ENCODE data around the gene NXNL1. TPM values are rescaled to one million over a fixed set of nuclear protein-coding genes. Genes with fewer than 3 reads are reported as not detected.

The NXNL1 gene
- total and polyA plus RNA-seq, 2 of the 13 experiments (the other 11 are each of a cell fraction or from before 2014, with no cell fraction given), result not detected

DNA sequence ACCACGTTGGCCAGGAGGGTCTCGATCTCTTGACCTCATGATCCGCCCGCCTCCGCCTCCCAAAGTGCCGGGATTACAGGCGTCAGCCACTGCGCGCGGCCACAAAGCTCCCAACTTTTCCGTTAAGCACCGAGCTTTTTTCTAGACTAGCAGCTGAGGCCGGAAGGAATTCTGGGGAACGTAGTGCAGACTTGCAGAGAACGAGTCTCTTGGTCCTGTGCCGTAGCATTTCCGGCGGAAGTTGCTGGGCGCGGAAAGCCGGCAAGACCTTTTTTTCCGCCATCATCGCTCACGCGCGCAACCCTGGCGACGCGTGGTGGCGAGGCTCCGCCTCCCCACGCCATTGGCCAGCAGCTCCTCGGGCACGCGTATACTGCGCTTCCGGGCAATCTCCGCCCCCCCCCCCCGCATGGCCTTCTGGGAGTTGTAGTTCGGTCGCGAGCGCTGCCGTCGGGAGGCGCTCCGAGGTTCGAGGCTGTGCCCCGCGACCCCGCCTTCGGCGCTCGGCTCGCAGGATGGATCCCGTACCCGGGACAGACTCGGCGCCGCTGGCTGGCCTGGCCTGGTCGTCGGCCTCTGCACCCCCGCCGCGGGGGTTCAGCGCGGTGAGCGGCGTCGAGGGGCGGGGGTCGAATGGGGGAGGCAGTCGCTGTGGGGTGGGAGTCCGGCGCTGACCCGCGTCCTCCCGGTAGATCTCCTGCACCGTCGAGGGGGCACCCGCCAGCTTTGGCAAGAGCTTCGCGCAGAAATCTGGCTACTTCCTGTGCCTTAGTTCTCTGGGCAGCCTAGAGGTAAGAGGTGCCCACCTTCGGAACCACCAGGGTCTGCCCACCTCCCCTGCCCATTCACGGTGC is 40.9 kb downstream of the NXNL1 start, which contains the start of gene MVB12A (continued):
- TF ChIP-seq ZNF687 (CRISPR knock-in tag; IDR thresholded peaks at IDR 0.05) (peak; percentile 81), NR2C2 (CRISPR knock-in tag; IDR thresholded peaks at IDR 0.05; ENCODE audit: borderline replicate concordance) (peak; percentile 87), ZNF101 (CRISPR knock-in tag; IDR thresholded peaks at IDR 0.05; ENCODE audit: borderline replicate concordance, low read depth) (no peak), THYN1 (CRISPR knock-in tag; IDR thresholded peaks at IDR 0.05; ENCODE audit: borderline replicate concordance, low read depth) (no peak), DPF2 (CRISPR knock-in tag; IDR thresholded peaks at IDR 0.05; ENCODE audit: borderline replicate concordance, low read depth) (no peak), HOXD1 (CRISPR knock-in tag; IDR thresholded peaks at IDR 0.05) (peak; percentile 83), ZNF747 (CRISPR knock-in tag; IDR thresholded peaks at IDR 0.05; ENCODE audit: borderline replicate concordance) (no peak; the same call in 1 of the 2 replicates), ZNF281 (CRISPR knock-in tag; IDR thresholded peaks at IDR 0.05; ENCODE audit: borderline replicate concordance) (no peak), ZBTB46 (CRISPR knock-in tag; IDR thresholded peaks at IDR 0.05; ENCODE audit: borderline replicate concordance) (peak; percentile 76; the same call in 1 of the 2 replicates), TAF1 (CRISPR knock-in tag; IDR thresholded peaks at IDR 0.05) (peak; percentile 59), ZNF251 (CRISPR knock-in tag; IDR thresholded peaks at IDR 0.05) (no peak), RBAK (CRISPR knock-in tag; IDR thresholded peaks at IDR 0.05) (no peak), ZBTB21 (CRISPR knock-in tag; IDR thresholded peaks at IDR 0.05) (peak; percentile 77), SP4 (CRISPR knock-in tag; IDR thresholded peaks at IDR 0.05) (peak; percentile 81)
- TF ChIP-seq, protein P1, sequence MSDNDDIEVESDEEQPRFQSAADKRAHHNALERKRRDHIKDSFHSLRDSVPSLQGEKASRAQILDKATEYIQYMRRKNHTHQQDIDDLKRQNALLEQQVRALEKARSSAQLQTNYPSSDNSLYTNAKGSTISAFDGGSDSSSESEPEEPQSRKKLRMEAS (IDR thresholded peaks at IDR 0.05), result peak; percentile 87
- TF ChIP-seq, protein P2, sequence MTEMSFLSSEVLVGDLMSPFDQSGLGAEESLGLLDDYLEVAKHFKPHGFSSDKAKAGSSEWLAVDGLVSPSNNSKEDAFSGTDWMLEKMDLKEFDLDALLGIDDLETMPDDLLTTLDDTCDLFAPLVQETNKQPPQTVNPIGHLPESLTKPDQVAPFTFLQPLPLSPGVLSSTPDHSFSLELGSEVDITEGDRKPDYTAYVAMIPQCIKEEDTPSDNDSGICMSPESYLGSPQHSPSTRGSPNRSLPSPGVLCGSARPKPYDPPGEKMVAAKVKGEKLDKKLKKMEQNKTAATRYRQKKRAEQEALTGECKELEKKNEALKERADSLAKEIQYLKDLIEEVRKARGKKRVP (CRISPR knock-in tag; IDR thresholded peaks at IDR 0.05), result no peak; a peak in 1 of 4 replicates
- TF ChIP-seq, protein P3, sequence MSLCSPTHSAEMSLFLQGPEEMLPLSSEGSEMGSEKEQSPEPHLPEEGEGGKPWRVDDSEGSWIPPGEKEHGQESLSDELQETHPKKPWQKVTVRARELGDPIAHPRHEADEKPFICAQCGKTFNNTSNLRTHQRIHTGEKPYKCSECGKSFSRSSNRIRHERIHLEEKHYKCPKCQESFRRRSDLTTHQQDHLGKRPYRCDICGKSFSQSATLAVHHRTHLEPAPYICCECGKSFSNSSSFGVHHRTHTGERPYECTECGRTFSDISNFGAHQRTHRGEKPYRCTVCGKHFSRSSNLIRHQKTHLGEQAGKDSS (CRISPR knock-in tag; IDR thresholded peaks at IDR 0.05; ENCODE audit: borderline replicate concordance, low read depth), result peak; percentile 25

Data from HepG2 (cell line).